A673 (cell line): ENCODE results near the gene PSMB9.

Experiments
- EZH2 ChIP-seq: fragments of 200-600 bp; sonication (generic); IDR thresholded peaks from 2 replicates; pipeline ENCODE4 v1.6.1; 2017; ENCODE audit warnings: borderline replicate concordance, low read depth, mild to moderate bottlenecking, mixed read lengths, antibody characterized with exemption, low read length; ENCODE audit not compliant: poor library complexity, severe bottlenecking
- TF ChIP-seq, protein P1 (sequence below): fragments of 300-800, 200-600 bp; sonication (generic); conservative IDR thresholded peaks from 2 replicates; pipeline ENCODE4 v1.5.1; 2017; ENCODE audit warnings: low read depth, mild to moderate bottlenecking, antibody characterized with exemption, low read length, moderate library complexity, mixed read lengths

DNA sequence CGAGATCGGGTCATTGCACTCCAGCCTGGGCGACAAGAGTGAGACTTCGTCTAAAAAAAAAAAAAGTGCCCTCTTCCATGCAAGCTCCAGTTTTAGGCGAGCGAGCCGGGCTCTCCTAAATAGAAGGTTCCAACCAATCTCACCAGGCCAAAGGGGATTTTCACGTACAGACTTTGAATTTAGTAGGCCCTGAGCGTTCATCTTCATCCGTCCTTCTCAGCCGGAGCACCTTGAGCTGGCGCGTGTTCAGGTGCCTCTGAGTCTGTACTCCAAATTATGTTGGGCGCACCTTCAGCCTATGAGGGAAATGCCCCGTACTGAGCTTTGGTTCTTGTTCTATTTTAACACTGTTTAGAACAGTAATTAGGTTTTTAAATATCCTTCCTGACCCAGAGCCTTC is 14.6 kb upstream of the PSMB9 start:
- TF ChIP-seq, protein P1, sequence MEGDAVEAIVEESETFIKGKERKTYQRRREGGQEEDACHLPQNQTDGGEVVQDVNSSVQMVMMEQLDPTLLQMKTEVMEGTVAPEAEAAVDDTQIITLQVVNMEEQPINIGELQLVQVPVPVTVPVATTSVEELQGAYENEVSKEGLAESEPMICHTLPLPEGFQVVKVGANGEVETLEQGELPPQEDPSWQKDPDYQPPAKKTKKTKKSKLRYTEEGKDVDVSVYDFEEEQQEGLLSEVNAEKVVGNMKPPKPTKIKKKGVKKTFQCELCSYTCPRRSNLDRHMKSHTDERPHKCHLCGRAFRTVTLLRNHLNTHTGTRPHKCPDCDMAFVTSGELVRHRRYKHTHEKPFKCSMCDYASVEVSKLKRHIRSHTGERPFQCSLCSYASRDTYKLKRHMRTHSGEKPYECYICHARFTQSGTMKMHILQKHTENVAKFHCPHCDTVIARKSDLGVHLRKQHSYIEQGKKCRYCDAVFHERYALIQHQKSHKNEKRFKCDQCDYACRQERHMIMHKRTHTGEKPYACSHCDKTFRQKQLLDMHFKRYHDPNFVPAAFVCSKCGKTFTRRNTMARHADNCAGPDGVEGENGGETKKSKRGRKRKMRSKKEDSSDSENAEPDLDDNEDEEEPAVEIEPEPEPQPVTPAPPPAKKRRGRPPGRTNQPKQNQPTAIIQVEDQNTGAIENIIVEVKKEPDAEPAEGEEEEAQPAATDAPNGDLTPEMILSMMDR: no peak
- no peak for TF ChIP-seq EZH2
